Neural progenitor cell (in vitro differentiated cells): Measurements from ENCODE around the gene CDC42BPA. TPM values are rescaled to one million over a fixed set of nuclear protein-coding genes. Genes with fewer than 3 reads are reported as not detected.
A peak's percentile ranks its signal among the peaks of the same experiment; 100 is the strongest.

Source experiments
- DNase-seq: peaks from one replicate; pipeline ENCODE4 v3.0.0-alpha.2; 2016; ENCODE audit warnings: low spot score
- H2AFZ ChIP-seq: fragments of 200-600 bp; sonication (generic); replicated peaks from 2 replicates; pipeline ENCODE4 v1.6.1; 2016; ENCODE audit warnings: antibody characterized with exemption
- H3F3A ChIP-seq: fragments of 200-600 bp; sonication (generic); 2 replicates; pipeline ENCODE4 v1.6.1; 2016; ENCODE audit warnings: antibody characterized with exemption, low read depth
- H3K27ac ChIP-seq: fragments of 200-600 bp; sonication (generic); 2 replicates; pipeline ENCODE4 v1.5.1; 2016; ENCODE audit warnings: mild to moderate bottlenecking
- H3K27me3 ChIP-seq: fragments of 200-600 bp; sonication (generic); 2 replicates; pipeline ENCODE4 v1.6.1; 2016; ENCODE audit warnings: mild to moderate bottlenecking, moderate library complexity
- H3K36me3 ChIP-seq: fragments of 200-600 bp; sonication (generic); 2 replicates; pipeline ENCODE4 v1.5.1; 2016
- H3K4me1 ChIP-seq: fragments of 200-600 bp; sonication (generic); 2 replicates; pipeline ENCODE4 v1.6.1; 2016; ENCODE audit warnings: mixed run types
- H3K4me2 ChIP-seq: fragments of 200-600 bp; sonication (generic); 2 replicates; pipeline ENCODE4 v1.6.1; 2016
- H3K4me3 ChIP-seq: fragments of 200-600 bp; sonication (generic); 2 replicates; pipeline ENCODE4 v1.5.1; 2016
- H3K79me2 ChIP-seq: fragments of 200-600 bp; sonication (generic); 2 replicates; pipeline ENCODE4 v1.6.1; 2016; ENCODE audit warnings: low read depth
- H3K9ac ChIP-seq: fragments of 200-600 bp; sonication (generic); 2 replicates; pipeline ENCODE4 v1.6.1; 2016
- H3K9me3 ChIP-seq: fragments of 200-600 bp; sonication (generic); 2 replicates; pipeline ENCODE4 v1.5.1; 2016; ENCODE audit warnings: low read depth
- H4K20me1 ChIP-seq: fragments of 200-600 bp; sonication (generic); 2 replicates; pipeline ENCODE4 v1.6.1; 2016; ENCODE audit warnings: low read depth
- H3K27ac Mint-ChIP-seq: 3 replicates; pipeline ENCODE4 v1.8.0; 2021; ENCODE audit warnings: mixed read lengths
- H3K27me3 Mint-ChIP-seq: 2 replicates; pipeline ENCODE4 v1.8.0; 2022; ENCODE audit warnings: low read depth, mild to moderate bottlenecking, inconsistent platforms, moderate library complexity, mixed read lengths; ENCODE audit not compliant: insufficient read depth
- H3K36me3 Mint-ChIP-seq: 3 replicates; pipeline ENCODE4 v1.8.0; 2021; ENCODE audit warnings: mixed read lengths
- H3K4me1 Mint-ChIP-seq: 3 replicates; pipeline ENCODE4 v1.8.0; 2021; ENCODE audit warnings: mixed read lengths
- H3K4me3 Mint-ChIP-seq: 3 replicates; pipeline ENCODE4 v1.8.0; 2021; ENCODE audit warnings: mild to moderate bottlenecking, moderate library complexity, mixed read lengths
- H3K9me3 Mint-ChIP-seq: 3 replicates; pipeline ENCODE4 v1.8.0; 2020; ENCODE audit warnings: mixed read lengths
- CTCF ChIP-seq: fragments of 200-600 bp; sonication (generic); IDR thresholded peaks from 2 replicates; pipeline ENCODE4 v1.5.1; 2017; ENCODE audit warnings: antibody characterized with exemption, mild to moderate bottlenecking
- EZH2 ChIP-seq: fragments of 200-600 bp; sonication (generic); IDR thresholded peaks from 2 replicates; pipeline ENCODE4 v1.6.1; 2017; ENCODE audit warnings: antibody characterized with exemption, mild to moderate bottlenecking, moderate library complexity
- EZH2phosphoT487 ChIP-seq: fragments of 200-600 bp; sonication (generic); IDR thresholded peaks from 2 replicates; pipeline ENCODE4 v1.6.1; 2017; ENCODE audit warnings: antibody characterized with exemption
- total RNA-seq: library from RNA; depleted of rRNA; stranded (reverse); fragments of >200 nt; gene quantifications from 2 replicates; pipeline ENCODE4 v1.2.3, GENCODE V29; 2015; ENCODE audit warnings: low replicate concordance

CDC42BPA gene
- total RNA-seq, 1 donor from 2014 or later = 54.7 TPM

GRCh38 chr1:227127891-227128290 is 190.4 kb downstream of the CDC42BPA start:
- H4K20me1 ChIP-seq = peaks cover 3% of the 10 kb centered on the region
- H3K36me3 ChIP-seq = peaks cover 3% of the 10 kb centered on the region
- no peak overlapping the region for H3K27ac ChIP-seq
- no peak for DNase-seq
- H3K4me1 ChIP-seq = peaks cover 7% of the 10 kb centered on the region
- H3K9ac ChIP-seq = no peak overlapping the region
- H2AFZ ChIP-seq = no peak overlapping the region
- H3K4me2 ChIP-seq = no peak overlapping the region
- no peak overlapping the region for H3K4me3 ChIP-seq
- no peaks in the 10 kb centered on the region for H3K27me3 Mint-ChIP-seq
- TF ChIP-seq EZH2 = no peak
- no peak for TF ChIP-seq EZH2phosphoT487
- TF ChIP-seq CTCF = no peak
- no peaks in the 10 kb centered on the region for H3K9me3 ChIP-seq
- no peaks in the 10 kb centered on the region for H3K79me2 ChIP-seq
- H3F3A ChIP-seq = no peaks in the 10 kb centered on the region
- H3K9me3 Mint-ChIP-seq = no peaks in the 10 kb centered on the region
- H3K27ac Mint-ChIP-seq = no peak overlapping the region
- peaks cover 13% of the 10 kb centered on the region for H3K36me3 Mint-ChIP-seq
- no peak overlapping the region for H3K4me3 Mint-ChIP-seq
- H3K4me1 Mint-ChIP-seq = peaks cover 4% of the 10 kb centered on the region
- H3K27me3 ChIP-seq = no peaks in the 10 kb centered on the region

- Histone ChIP-seq H3F3A (no peaks in the 10 kb centered on the region), H3K4me3 (no peak overlapping the region), H3K27ac (no peak overlapping the region), H3K4me1 (peaks cover 7% of the 10 kb centered on the region), H3K79me2 (no peaks in the 10 kb centered on the region), H3K27me3 (no peaks in the 10 kb centered on the region), H4K20me1 (peaks cover 3% of the 10 kb centered on the region), H3K9me3 (no peaks in the 10 kb centered on the region), H3K4me2 (no peak overlapping the region), H3K36me3 (peaks cover 3% of the 10 kb centered on the region), H3K9ac (no peak overlapping the region), H2AFZ (no peak overlapping the region)
- DNase-seq = peak; percentile 41
- Mint-ChIP-seq H3K27ac (no peak overlapping the region), H3K4me3 (no peak overlapping the region), H3K36me3 (peaks cover 9% of the 10 kb centered on the region), H3K27me3 (no peaks in the 10 kb centered on the region), H3K4me1 (peaks cover 4% of the 10 kb centered on the region), H3K9me3 (no peaks in the 10 kb centered on the region)
- no peak for TF ChIP-seq CTCF
- no peak for TF ChIP-seq EZH2
- no peak for TF ChIP-seq EZH2phosphoT487
Observed at GRCh38 chr1:227125929-227126545, 192.3 kb downstream of the CDC42BPA start.

GRCh38 chr1:227124473-227124872 is 193.8 kb downstream of the CDC42BPA start:
- peaks cover 9% of the 10 kb centered on the region for H3K36me3 Mint-ChIP-seq
- peaks cover 10% of the 10 kb centered on the region for H3K4me1 Mint-ChIP-seq
- H3K9ac ChIP-seq = no peak overlapping the region
- no peak overlapping the region for H3K27ac Mint-ChIP-seq
- no peaks in the 10 kb centered on the region for H3K27me3 ChIP-seq
- H3K27me3 Mint-ChIP-seq = peaks cover 2% of the 10 kb centered on the region
- no peak overlapping the region for H3K4me3 Mint-ChIP-seq
- TF ChIP-seq CTCF (no peak), EZH2phosphoT487 (no peak), EZH2 (no peak)
- H3F3A ChIP-seq = no peaks in the 10 kb centered on the region
- DNase-seq = no peak
- H3K79me2 ChIP-seq = no peaks in the 10 kb centered on the region
- H3K4me1 ChIP-seq = peaks cover 7% of the 10 kb centered on the region
- H3K4me3 ChIP-seq = no peak overlapping the region
- H3K9me3 Mint-ChIP-seq = no peaks in the 10 kb centered on the region
- H3K36me3 ChIP-seq = peaks cover 3% of the 10 kb centered on the region
- H3K9me3 ChIP-seq = no peaks in the 10 kb centered on the region
- H3K4me2 ChIP-seq = no peak overlapping the region
- no peak overlapping the region for H2AFZ ChIP-seq
- peaks cover 3% of the 10 kb centered on the region for H4K20me1 ChIP-seq
- no peak overlapping the region for H3K27ac ChIP-seq
